OCI-LY7 (cell line): ENCODE results near the gene PIK3R1. TPM values are rescaled to one million over a fixed set of nuclear protein-coding genes. Genes with fewer than 3 reads are reported as not detected.

Experiments used
- Bru-seq: library from RNA; stranded (reverse); fragments of 400-500 nt; gene quantifications from one replicate; lab custom pipeline; 2021; lab: Mats Ljungman, UMichigan
- BruChase-seq, 2 experiments: library from RNA; stranded (reverse); fragments of 400-500 nt; gene quantifications; one replicate each; lab custom pipeline; 2021; lab: Mats Ljungman, UMichigan
- BruUV-seq: library from RNA; stranded (reverse); fragments of 400-500 nt; replicated peaks from 2 replicates; lab custom pipeline; 2021; lab: Mats Ljungman, UMichigan
- CTCF ChIA-PET: fragments of 300-600 bp; sonication (Branson Sonifier 250); formaldehyde crosslinking; loops from one replicate; lab custom pipeline; 2022; ENCODE audit warnings: antibody characterized with exemption; ENCODE audit not compliant: unreplicated experiment; lab: Charles Lee
- POLR2A ChIA-PET: fragments of 300-600 bp; sonication (Branson Sonifier 250); formaldehyde crosslinking; loops from one replicate; lab custom pipeline; 2022; ENCODE audit warnings: antibody characterized with exemption; lab: Charles Lee
- DNase-seq: peaks from one replicate; pipeline ENCODE4 v3.0.0-alpha.2; 2015; ENCODE audit warnings: low spot score
- H2AFZ ChIP-seq: fragments of 200-600 bp; sonication (generic), shearing (Covaris generic); 2 replicates; pipeline ENCODE4 v1.6.1; 2014; ENCODE audit warnings: mild to moderate bottlenecking, antibody characterized with exemption, low read length, moderate library complexity
- H3K27ac ChIP-seq: fragments of 200-600 bp; sonication (generic); 2 replicates; pipeline ENCODE4 v1.5.1; 2014; ENCODE audit warnings: mixed run types, low read depth, mild to moderate bottlenecking, moderate library complexity, low read length, inconsistent platforms; ENCODE audit not compliant: poor library complexity, severe bottlenecking
- H3K36me3 ChIP-seq: fragments of 200-600 bp; sonication (generic); 2 replicates; pipeline ENCODE4 v1.6.1; 2014; ENCODE audit warnings: mild to moderate bottlenecking, antibody characterized with exemption, low read length, moderate library complexity, mixed read lengths; ENCODE audit not compliant: insufficient read depth
- H3K4me1 ChIP-seq: fragments of 200-600 bp; sonication (generic); 2 replicates; pipeline ENCODE4 v1.5.1; 2014; ENCODE audit warnings: mild to moderate bottlenecking, low read length; ENCODE audit not compliant: insufficient read depth, poor library complexity, severe bottlenecking
- H3K4me2 ChIP-seq: fragments of 200-600 bp; sonication (generic); 2 replicates; pipeline ENCODE4 v1.6.1; 2014; ENCODE audit warnings: mild to moderate bottlenecking, low read length
- H3K4me3 ChIP-seq: fragments of 200-600 bp; sonication (generic); 2 replicates; pipeline ENCODE4 v1.5.1; 2014; ENCODE audit warnings: mild to moderate bottlenecking, low read depth, low read length; ENCODE audit not compliant: poor library complexity, severe bottlenecking
- H3K79me2 ChIP-seq: fragments of 200-600 bp; sonication (generic); 2 replicates; pipeline ENCODE4 v1.6.1; 2016; ENCODE audit warnings: low read depth, mild to moderate bottlenecking, low read length, moderate library complexity, mixed read lengths; ENCODE audit not compliant: insufficient read depth
- H3K9me2 ChIP-seq: fragments of 200-600 bp; sonication (generic); 2 replicates; pipeline ENCODE4 v1.6.1; 2016; ENCODE audit warnings: mild to moderate bottlenecking, low read length, mixed read lengths; ENCODE audit not compliant: insufficient read depth
- H3K9me3 ChIP-seq: fragments of 200-600 bp; sonication (generic); 2 replicates; pipeline ENCODE4 v1.6.1; 2014; ENCODE audit warnings: mild to moderate bottlenecking, mixed run types, low read length, mixed read lengths
- H4K20me1 ChIP-seq: fragments of 200-600 bp; sonication (generic); 2 replicates; pipeline ENCODE4 v1.6.1; 2014; ENCODE audit warnings: mild to moderate bottlenecking, antibody characterized with exemption, low read length, moderate library complexity, mixed read lengths; ENCODE audit not compliant: insufficient read depth
- EZH2phosphoT487 ChIP-seq: fragments of 200-600 bp; sonication (generic); IDR thresholded peaks from 2 replicates; pipeline ENCODE4 v1.6.1; 2018; ENCODE audit warnings: low read depth, borderline replicate concordance, mild to moderate bottlenecking, mixed run types, antibody characterized with exemption, low read length, moderate library complexity, mixed read lengths
- intact Hi-C: fragments of 100-400 bp; cut with micrococcal nuclease; formaldehyde crosslinking; loops from one replicate; pipeline ENCODE4 v1.10.0; 2022; ENCODE audit not compliant: unreplicated experiment
- long read RNA-seq: library from polyadenylated mRNA; stranded (forward); transcript quantifications from one replicate; pipeline ENCODE4 v2.0.0, GENCODE V29; 2022
- total RNA-seq, 2 experiments: library from RNA; depleted of rRNA in 1 of 2; stranded (reverse); fragments of >200 nt in 1 of 2; shearing (Covaris generic) in 1 of 2; gene quantifications; 2 replicates each; pipeline ENCODE4 v1.2.3, GENCODE V29; 2014 to 2022
- TF ChIP-seq, protein P1 (sequence below): fragments of 200-600 bp; sonication (generic); conservative IDR thresholded peaks from 2 replicates; pipeline ENCODE4 v1.5.1; 2014; ENCODE audit warnings: mild to moderate bottlenecking, antibody characterized with exemption, low read length, moderate library complexity, mixed read lengths

The PIK3R1 gene
- total RNA-seq (2014; rRNA removed; shearing (Covaris generic)) (14.9 and 15.8 TPM in 2 replicates), total RNA-seq (2022) (43.4 and 45.6 TPM in 2 replicates), Bru-seq, nascent RNA (percentile 86 among the genes with signal in this experiment), BruChase-seq, experiment 1, labeled RNA remaining after a 6-hour chase (percentile 61 among the genes with signal in this experiment), BruChase-seq, experiment 2, labeled RNA remaining after a 2-hour chase (percentile 79 among the genes with signal in this experiment)
- long read RNA-seq, full-length matches to known transcripts: 12 of 30 reads
- long read RNA-seq, partial matches to known transcripts: 17 of 30 reads
- long read RNA-seq, other reads (novel, unspliced or antisense): 1 of 30 reads

GRCh38 chr5:68215208-68215897 is at the start of gene PIK3R1:
Gene PIK3R1, plus strand, starts transcription at chr5:68215756. Its CDS starts 10,920 bp downstream, at chr5:68226676.
- peaks cover 7% of the 10 kb centered on the region for H3K9me3 ChIP-seq
- POLR2A ChIA-PET: interaction anchor here (0.6 to 2.7 kb wide), 9 partner anchors 9 to 185 kb away, joined by 3 to 17 read pairs (median 8); no protein-coding TSS in a partner anchor
- H2AFZ ChIP-seq: peak within 1 kb of the TSS; percentile 89
- peak within 1 kb of the TSS; percentile 95 for H3K27ac ChIP-seq
- peaks cover 28% of the 10 kb centered on the region for H3K4me1 ChIP-seq
- peak within 1 kb of the TSS; percentile 85 for H3K4me2 ChIP-seq
- H3K79me2 ChIP-seq: peaks cover 40% of the 10 kb centered on the region
- TF ChIP-seq EZH2phosphoT487: no peak
- TF ChIP-seq, protein P1, sequence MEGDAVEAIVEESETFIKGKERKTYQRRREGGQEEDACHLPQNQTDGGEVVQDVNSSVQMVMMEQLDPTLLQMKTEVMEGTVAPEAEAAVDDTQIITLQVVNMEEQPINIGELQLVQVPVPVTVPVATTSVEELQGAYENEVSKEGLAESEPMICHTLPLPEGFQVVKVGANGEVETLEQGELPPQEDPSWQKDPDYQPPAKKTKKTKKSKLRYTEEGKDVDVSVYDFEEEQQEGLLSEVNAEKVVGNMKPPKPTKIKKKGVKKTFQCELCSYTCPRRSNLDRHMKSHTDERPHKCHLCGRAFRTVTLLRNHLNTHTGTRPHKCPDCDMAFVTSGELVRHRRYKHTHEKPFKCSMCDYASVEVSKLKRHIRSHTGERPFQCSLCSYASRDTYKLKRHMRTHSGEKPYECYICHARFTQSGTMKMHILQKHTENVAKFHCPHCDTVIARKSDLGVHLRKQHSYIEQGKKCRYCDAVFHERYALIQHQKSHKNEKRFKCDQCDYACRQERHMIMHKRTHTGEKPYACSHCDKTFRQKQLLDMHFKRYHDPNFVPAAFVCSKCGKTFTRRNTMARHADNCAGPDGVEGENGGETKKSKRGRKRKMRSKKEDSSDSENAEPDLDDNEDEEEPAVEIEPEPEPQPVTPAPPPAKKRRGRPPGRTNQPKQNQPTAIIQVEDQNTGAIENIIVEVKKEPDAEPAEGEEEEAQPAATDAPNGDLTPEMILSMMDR: peak; percentile 32; the same call in 1 of the 2 replicates
- BruUV-seq: no TSS peak
- H3K9me2 ChIP-seq: no peaks in the 10 kb centered on the region
- CTCF ChIA-PET: interaction anchor here (1.2 kb wide), 1 partner anchor 35 kb away, joined by 4 read pairs; no protein-coding TSS in a partner anchor
- H4K20me1 ChIP-seq: peaks cover 14% of the 10 kb centered on the region
- peak; percentile 96 for DNase-seq
- peak within 1 kb of the TSS; percentile 89 for H3K4me3 ChIP-seq
- intact Hi-C loops: loop anchor here (5.0 to 10.0 kb wide), 2 partner anchors 998 to 1211 kb away; no protein-coding TSS in a partner anchor
- peaks cover 13% of the 10 kb centered on the region for H3K36me3 ChIP-seq

DNA sequence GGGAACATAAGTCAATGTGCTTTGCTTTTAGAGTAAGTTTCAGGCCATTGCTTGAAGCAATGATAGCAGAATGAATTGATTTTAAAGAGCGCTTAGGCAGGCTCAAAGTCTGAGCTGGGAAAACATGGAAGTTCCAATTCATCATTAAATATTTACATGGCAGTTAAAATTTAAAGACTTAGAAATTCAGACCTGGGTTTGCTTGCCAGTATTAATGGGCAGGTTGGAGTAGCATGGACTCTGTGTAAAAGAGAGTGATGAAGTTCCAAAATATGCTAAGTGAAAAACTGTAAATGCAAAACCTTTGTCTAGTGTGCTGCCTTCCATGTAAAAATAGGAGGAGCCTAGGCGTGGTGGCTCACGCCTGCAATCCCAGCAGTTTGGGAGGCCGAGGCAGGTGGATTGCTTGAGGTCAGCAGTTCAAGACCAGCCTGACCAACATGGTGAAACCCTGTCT is 48.3 kb upstream of the PIK3R1 start:
- Histone ChIP-seq H3K79me2 (no peaks in the 10 kb centered on the region), H3K4me2 (no peak overlapping the region), H3K4me1 (no peaks in the 10 kb centered on the region), H3K4me3 (no peak overlapping the region), H3K9me2 (no peaks in the 10 kb centered on the region), H3K9me3 (no peaks in the 10 kb centered on the region), H2AFZ (no peak overlapping the region), H3K27ac (no peak overlapping the region), H4K20me1 (no peaks in the 10 kb centered on the region), H3K36me3 (no peaks in the 10 kb centered on the region)
- no peak for TF ChIP-seq EZH2phosphoT487
- TF ChIP-seq, protein P1: no peak
- no peak for DNase-seq
- CTCF ChIA-PET: no interaction called here
- no TSS peak for BruUV-seq
- intact Hi-C loops: no loop called here
- POLR2A ChIA-PET: no interaction called here
